RPMI7951 (cell line): Measurements from ENCODE around the gene IRAK1BP1. TPM values are rescaled to one million over a fixed set of nuclear protein-coding genes. Genes with fewer than 3 reads are reported as not detected.
A peak's percentile ranks its signal among the peaks of the same experiment; 100 is the strongest.
"Not testable (repeated sequence)": the region's sequence is repeated elsewhere in the genome, so short reads cannot be mapped to it uniquely, and the experiment has no call there.

Experiments
- DNase-seq: peaks from one replicate; pipeline ENCODE4 v3.0.0-alpha.2; 2012; ENCODE audit warnings: low read depth
- total RNA-seq: library from RNA; depleted of rRNA; stranded (reverse); fragments of >200 nt; shearing (Covaris generic); gene quantifications from 2 replicates; pipeline ENCODE4 v1.2.3, GENCODE V29; 2014; rRNA removed

Gene IRAK1BP1
- total RNA-seq, 1 experiment from 2014 or later, result 5.3 TPM

DNA sequence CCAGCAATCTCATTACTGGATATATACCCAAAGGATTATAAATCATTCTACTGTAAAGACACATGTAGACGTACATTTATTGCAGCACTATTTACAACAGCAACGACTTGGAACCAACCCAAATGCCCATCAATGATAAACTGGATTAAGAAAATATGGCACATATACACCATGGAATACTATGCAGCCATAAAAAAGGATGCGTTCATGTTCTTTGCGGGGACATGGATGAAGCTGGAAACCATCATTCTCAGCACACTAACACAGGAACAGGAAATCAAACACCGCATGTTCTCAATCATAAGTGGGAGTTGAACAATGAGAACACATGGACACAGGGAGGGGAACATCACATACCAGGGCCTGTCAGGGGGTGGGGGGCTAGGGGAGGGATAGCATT, 22.6 kb downstream of the IRAK1BP1 start:
- not testable (repeated sequence) for DNase-seq

DNA sequence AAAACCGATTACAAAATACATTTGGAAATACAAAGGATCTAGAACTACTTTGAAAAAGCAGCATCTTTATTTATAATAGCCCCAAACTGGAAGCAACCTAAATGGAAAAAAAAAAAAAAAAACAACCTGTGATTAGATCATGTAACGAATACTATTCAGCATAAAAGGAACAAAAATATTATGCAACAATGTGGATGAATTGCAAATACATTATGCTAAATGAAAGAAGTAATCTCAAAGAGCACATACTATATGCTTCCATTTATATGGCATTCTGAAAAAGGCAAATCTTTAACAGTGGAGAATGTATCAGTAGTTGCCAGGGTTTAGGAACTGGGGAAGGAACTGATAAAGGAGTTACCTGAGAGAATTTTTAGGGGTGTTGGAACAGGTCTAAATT, 28.9 kb downstream of the IRAK1BP1 start:
- DNase-seq, result no peak

DNA sequence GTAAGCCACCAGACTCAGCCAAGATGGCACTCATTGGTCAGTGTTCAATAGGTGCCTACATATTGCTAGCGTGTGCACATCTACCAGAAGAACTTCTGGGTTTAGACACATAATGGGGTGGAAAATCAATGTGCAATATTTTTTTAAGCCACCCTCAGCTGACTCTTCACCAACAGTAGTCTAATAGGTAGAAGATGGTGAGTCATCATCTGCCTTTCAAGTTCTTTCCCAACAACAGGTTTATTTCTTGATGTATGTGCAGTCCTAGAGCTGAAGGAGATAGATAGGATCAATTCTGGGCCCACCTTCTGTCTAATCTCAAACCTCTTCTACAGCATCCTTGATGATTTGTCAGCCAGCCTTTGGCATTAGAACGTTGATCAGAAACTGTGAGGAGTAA, 41.3 kb downstream of the IRAK1BP1 start:
- DNase-seq, result no peak

DNA sequence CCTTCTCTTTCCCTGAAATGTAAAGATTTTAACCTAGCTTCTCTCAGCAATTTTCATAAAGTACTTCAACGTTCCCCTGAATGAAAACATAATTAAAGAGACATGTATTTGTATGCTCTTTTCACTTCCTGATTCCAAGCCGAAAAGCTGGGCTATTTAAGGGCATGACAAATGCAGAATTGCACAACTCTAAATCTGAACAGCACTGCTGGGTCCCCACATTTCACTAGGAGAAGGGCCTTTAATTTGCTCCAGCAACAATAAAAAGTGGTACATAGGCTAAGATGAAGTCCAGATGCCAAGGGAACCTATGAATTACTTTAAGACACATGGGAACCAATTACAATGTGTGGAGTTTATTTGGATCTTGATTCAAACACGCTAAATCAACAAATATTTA, 42.0 kb downstream of the IRAK1BP1 start:
- DNase-seq, result no peak

DNA sequence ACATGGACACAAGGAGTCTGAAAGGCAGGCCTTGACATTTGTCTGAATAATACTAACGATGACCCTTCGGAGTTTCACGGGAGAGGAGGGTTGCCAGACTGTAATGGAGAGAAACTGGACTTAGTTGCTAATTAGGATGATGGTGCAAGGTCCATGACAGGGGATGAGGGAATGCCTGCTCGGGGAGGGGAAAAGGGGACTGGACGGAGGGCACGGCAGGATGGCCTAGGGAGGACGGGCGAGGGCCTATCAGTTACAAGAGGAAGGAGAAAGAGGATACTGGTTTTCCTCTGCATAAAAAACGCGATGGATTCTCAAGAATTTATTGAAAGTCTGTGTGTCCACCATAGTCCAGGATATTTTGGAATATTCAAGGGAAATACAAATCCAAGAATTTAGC, 42.7 kb downstream of the IRAK1BP1 start:
- DNase-seq, result no peak

DNA sequence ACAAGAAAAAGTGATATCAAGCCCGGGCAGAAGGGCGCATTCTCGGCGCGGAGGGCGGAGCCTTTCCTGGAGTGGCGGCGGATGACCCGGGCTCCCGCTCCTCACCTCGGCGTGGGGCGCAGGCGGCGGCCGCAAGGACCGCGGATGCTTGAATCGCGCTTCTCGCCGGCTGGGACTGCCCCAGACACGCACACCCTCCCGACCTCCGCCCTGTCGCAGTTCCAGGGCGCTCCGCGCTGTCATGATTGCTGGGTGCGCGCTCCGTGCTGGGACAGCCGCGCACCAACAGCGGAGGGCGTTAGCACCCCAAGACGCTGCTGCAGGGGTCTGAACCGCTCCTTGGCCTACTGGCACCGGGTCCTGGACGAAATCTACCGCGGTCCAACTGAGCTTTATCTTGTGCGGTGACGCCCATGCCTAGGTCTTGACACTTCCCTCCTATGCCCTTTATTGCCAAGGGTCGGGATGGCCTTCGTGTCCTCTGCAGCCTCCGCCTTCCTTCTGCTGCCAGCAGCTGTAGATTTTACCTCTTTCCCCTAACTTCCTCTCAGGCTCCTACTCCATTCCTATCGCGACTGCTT, 43.3 kb downstream of the IRAK1BP1 start:
- DNase-seq, result peak; percentile 25

DNA sequence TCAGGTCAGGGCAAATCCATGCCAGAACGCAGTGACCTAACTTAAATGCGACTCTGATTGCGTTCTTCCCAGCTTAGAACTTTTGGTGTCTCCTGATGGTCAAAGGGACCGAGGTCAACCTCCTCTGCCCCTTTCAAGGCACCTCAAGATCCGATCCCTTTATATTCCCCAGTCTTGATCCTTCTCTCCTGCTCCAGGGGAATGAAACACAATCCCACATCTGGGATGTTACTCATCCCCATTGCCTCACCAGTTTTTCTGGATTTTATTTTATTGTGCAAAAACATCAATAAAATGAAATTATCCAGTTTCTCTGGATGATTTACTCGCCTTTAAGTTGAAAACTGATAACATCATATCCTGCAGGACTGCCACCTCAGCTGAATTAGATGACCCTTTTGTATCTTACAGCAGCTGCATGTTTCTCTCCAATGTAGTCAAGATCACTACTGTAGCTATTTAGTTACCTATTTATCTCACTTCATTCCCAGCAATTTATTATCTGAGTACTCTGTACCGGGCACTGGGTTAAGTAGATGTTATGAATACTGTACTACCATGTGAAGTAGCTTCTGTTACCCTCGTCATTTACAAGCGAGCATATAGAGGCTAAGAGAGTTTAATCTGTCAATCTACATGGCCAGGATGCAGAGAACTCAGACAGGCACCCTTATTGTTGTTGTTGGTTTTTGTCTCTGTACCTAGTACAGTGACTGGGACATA, 44.0 kb downstream of the IRAK1BP1 start:
- DNase-seq, result no peak

DNA sequence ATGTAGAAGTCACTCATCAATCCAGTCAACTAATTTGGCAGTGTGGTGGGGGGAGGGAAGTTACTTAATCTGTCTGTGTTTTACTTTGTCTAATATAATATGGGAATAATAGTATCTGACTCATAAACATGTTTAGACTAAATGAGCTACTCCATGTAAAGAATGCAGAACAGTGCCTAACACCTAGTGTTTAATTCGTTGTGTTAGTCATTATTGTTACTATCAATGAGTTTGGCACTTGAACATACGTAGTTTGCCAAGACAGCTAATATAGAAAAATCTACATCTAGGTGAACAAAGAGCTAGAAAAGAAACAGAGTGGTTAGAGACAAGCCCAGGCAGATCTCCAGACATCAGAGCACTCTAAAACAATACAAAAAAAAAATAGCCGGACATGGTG, 49.1 kb downstream of the IRAK1BP1 start:
- DNase-seq, result no peak

DNA sequence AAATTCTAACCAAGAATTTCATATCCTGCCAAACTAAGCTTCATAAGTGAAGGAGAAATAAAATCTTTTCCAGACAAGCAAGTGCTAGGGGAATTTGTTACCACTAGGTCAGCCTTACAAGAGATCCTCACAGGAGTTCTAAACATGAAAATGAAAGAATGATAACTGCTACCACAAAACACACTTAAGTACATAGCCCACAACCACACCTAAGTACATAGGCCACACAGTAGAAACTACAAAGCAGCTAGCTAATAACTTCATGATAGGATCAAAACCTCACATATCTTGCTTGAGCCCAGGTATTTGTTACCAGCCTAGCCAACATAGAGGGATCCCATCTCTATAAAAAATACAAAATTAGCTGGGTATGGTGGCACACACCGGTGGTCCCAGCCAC, 50.4 kb downstream of the IRAK1BP1 start:
- DNase-seq, result no peak

DNA sequence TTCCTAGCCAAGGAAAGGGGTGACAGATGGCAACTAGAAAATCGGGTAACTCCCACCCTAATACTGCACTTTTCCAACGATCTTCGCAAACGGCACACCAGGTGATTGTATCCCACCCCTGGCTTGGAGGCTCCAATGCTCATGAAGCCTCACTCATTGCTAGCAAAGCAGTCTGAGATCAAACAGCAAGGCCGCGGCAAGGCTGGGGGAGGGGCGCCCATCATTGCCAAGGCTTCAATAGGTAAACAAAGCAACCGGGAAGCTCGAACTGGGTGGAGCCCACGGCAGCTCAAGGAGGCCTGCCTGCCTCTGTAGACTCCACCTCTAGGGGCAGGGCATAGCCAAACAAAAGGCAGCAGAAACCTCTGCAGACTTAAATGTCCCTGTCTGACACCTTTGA, 53.8 kb downstream of the IRAK1BP1 start:
- DNase-seq, result not testable (repeated sequence)

DNA sequence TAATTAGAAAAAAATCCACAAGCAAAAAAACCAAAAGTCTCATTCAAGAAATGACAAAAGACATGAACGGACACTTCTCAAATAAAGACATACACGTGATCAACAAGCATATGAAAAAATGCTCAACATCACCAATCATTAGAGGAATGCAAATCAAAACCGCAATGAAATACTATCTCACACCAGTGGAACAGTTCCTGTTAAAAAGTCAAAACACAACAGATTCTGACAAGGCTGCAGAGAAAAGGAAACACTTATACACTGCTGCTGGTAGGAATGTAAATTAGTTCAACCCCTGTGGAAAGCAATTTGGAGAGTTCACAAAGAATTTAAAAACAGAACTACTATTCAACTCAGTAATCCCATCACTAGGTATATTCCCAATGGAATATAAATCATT, 58.0 kb downstream of the IRAK1BP1 start:
- DNase-seq, result no peak

DNA sequence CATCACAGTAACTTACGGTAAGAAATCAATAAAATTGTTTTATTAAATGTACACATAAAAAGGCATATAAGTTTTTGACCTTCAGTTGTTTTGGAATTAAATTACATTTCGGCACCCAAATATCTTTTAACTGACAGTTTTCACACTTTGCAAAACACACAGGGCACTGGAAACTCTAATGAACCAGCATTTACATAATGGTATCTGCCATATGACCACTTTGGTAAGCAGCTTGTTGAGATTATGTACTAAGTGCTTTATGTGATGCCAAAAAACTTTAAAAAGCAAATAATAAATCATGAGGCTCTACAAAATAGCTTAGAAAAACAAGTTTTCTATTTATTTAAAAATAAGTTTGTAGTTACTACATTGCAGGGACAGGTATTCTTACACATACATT, 68.2 kb downstream of the IRAK1BP1 start:
- DNase-seq, result no peak

DNA sequence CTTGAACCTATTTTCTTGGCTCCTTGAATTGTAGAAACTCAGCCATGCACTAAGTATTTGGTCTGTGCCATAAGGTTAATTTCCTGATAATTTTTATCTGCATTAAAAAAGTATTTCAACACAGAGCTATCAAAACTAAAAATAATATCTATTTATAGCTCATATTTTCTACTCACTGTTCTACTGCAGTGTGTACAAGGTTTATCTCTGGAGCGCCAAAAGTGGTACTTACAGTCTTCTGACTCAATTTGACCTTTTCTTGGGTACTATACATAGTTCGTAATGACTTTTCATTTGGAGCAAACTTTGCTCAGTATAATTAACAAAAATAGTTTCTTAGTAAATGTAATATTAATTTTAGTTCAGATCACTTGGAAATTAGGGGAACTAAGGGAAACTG, 69.2 kb downstream of the IRAK1BP1 start:
- DNase-seq, result no peak

DNA sequence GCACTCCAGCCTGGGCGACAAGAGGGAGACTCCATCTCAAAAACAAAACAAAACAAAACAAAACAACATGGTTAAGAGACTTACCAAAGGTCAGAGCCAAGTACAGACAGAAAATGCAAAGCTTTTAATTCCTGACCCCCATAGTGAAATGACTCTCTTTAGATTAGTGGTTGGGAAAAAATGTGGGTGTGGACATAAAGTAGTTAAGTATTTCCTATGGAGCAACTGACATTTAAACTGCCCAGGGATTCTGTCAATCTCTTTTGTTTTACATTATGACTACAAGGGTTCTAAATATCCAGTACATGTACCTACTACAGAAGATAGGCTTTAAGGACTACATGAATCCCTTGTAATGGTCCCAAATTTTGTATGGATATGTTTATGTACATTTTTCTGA, 75.1 kb downstream of the IRAK1BP1 start:
- no peak for DNase-seq

DNA sequence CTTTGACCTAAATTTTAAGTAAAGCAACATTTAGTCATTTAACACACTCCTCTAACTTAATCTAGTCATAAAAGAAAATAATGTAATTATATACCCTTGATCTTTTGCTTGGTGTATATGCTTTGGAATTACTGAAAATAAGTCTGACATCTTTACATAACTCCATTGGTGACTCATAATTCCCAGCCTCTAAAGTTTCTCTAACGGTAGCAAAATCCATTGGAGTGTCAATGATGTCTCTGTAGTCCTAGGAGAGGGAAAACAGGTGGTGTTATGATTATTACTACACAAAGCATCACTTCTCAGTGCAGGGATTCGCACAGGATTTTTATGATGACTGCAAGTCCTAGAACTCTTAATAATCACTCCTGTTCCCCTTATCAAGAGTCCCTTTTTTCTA, 80.2 kb downstream of the IRAK1BP1 start:
- DNase-seq, result peak; percentile 11

DNA sequence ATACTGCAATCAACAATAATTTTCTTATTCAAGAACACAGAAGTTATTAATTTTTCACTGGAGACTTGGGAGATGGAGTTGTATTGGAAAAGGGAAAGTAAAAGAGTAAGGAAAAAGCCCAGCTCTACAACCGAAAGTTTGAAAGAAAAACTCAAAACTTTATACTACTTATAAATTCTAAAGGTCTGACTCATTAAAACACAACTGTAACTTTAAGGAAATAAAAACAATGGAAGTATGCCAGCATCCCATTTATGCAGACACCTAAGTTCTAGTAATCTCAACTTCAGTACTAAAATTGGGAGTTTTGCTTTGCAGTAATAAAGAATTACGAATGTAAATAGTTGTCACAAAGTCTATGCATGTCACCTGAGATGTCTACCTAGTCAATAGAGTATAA, 80.6 kb downstream of the IRAK1BP1 start:
- peak; percentile 26 for DNase-seq

DNA sequence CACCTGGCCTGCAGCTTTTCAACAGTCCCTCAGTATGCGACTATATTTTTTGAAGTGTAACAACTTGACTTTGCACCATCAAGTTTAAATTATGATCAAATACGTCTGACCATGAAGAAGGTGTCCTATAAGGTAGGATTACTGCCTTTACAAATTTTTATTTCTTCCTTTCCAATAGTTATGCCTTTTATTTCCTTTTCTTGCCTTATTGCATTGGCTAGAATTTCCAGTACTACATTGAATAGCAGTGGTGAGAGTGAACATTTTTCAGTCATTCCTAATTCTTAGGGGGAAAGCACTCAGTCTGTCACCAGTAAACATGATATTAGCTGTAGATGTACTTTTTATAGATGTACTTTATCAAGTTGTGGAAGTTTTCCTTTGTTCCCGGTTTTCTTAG, 81.4 kb downstream of the IRAK1BP1 start:
- DNase-seq, result no peak

DNA sequence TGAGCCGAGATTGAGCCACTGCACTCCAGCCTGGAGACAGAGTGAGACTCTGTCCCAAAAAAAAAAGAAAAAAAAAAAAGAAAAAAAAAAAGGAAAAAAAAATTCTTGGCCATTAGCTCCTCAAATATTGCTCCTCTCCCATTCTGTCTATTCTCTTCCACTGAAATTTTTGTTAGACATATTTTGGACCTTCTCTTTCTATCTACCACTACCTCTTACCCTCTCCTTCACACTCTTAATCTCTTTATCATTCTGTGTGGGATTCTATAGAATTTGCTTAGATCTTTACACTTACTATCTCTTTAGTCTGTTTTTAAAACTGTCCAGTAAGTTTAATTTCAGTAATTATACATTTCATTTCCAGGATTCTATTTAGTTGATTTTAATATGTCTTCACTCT, 85.0 kb downstream of the IRAK1BP1 start:
- no peak for DNase-seq

Other genes with a start within 250 kb of the IRAK1BP1 start
- 20.0 and 24.4 TPM in 2 replicates for gene PHIP, start 210.7 kb downstream of the IRAK1BP1 start, total RNA-seq